ENCODE results near the gene PRELID3B.

GRCh38 chr20:59007665-59008511 is 34.7 kb downstream of the PRELID3B start:
- no peak for TF ChIP-seq CTCF (IDR thresholded peaks at IDR 0.05)
- TF ChIP-seq EZH2 (IDR thresholded peaks at IDR 0.05), result no peak
- TF ChIP-seq EZH2phosphoT487 (IDR thresholded peaks at IDR 0.05), result no peak

Measured in neural progenitor cell (in vitro differentiated cells).